Keratinocyte (primary cell): ENCODE measurements around the gene UTS2. TPM values are rescaled to one million over a fixed set of nuclear protein-coding genes. Genes with fewer than 3 reads are reported as not detected.

Experiments used
- DNase-seq: peaks from one replicate; pipeline ENCODE4 v3.0.0-alpha.2; 2011; ENCODE audit warnings: low read depth, missing footprints, low spot score
- FAIRE-seq: peaks from 2 replicates; lab custom pipeline; 2011; peaks lifted over from hg19 to GRCh38; lab: Jason Lieb, UNC
- H2AFZ ChIP-seq: 2 replicates; pipeline ENCODE4 v1.6.0; 2012; ENCODE audit warnings: low read length, control low read depth, inconsistent platforms; ENCODE audit not compliant: control insufficient read depth
- H3K27ac ChIP-seq: 2 replicates; pipeline ENCODE4 v1.5.1; 2011; ENCODE audit warnings: low read length; ENCODE audit not compliant: control insufficient read depth, insufficient read depth
- H3K27me3 ChIP-seq: 3 replicates; pipeline ENCODE4 v1.6.0; 2011; ENCODE audit warnings: low read length; ENCODE audit not compliant: control insufficient read depth, insufficient read depth; ENCODE audit errors: extremely low read depth
- H3K36me3 ChIP-seq, 2 experiments: 2 replicates in 1 of 2; 3 replicates in 1 of 2; pipeline ENCODE4 v1.5.1; 2011; ENCODE audit warnings: low read length in 2 of 2, mild to moderate bottlenecking in 1 of 2; ENCODE audit not compliant: control insufficient read depth in 2 of 2, insufficient read depth in 2 of 2; ENCODE audit errors: extremely low read depth in 1 of 2
- H3K4me1 ChIP-seq: 3 replicates; pipeline ENCODE4 v1.5.1; 2011; ENCODE audit warnings: low read length; ENCODE audit not compliant: control insufficient read depth, insufficient read depth; ENCODE audit errors: extremely low read depth
- H3K4me2 ChIP-seq: 3 replicates; pipeline ENCODE4 v1.6.0; 2011; ENCODE audit warnings: low read depth, low read length; ENCODE audit not compliant: control insufficient read depth, insufficient read depth; ENCODE audit errors: extremely low read depth
- H3K4me3 ChIP-seq, 3 experiments: fragments of 200-600 bp in 1 of 3; sonication (generic) in 1 of 3; 2 replicates in 2 of 3; 3 replicates in 1 of 3; pipeline ENCODE4 v1.5.1; 2011 to 2016; ENCODE audit warnings: low read length in 3 of 3, mild to moderate bottlenecking in 3 of 3, control low read depth in 2 of 3, inconsistent platforms in 1 of 3, low read depth in 1 of 3, mixed read lengths in 1 of 3, mixed run types in 1 of 3, moderate library complexity in 1 of 3; ENCODE audit not compliant: control insufficient read depth in 2 of 3, insufficient read depth in 2 of 3; ENCODE audit errors: extremely low read depth in 1 of 3
- H3K79me2 ChIP-seq: 2 replicates; pipeline ENCODE4 v1.6.0; 2012; ENCODE audit warnings: low read length; ENCODE audit not compliant: control insufficient read depth, insufficient read depth
- H3K9ac ChIP-seq: 3 replicates; pipeline ENCODE4 v1.6.0; 2011; ENCODE audit warnings: low read length; ENCODE audit not compliant: control insufficient read depth, insufficient read depth; ENCODE audit errors: extremely low read depth
- H3K9me1 ChIP-seq: 3 replicates; pipeline ENCODE4 v1.6.0; 2011; ENCODE audit warnings: low read length; ENCODE audit not compliant: control insufficient read depth, insufficient read depth; ENCODE audit errors: extremely low read depth
- H3K9me3 ChIP-seq: 2 replicates; pipeline ENCODE4 v1.5.1; 2012; ENCODE audit warnings: low read depth, low read length; ENCODE audit not compliant: control insufficient read depth
- H4K20me1 ChIP-seq: 3 replicates; pipeline ENCODE4 v1.6.0; 2011; ENCODE audit warnings: low read length; ENCODE audit not compliant: control insufficient read depth, insufficient read depth; ENCODE audit errors: extremely low read depth
- EZH2 ChIP-seq: IDR thresholded peaks from one replicate; pipeline ENCODE4 v1.6.1; 2012; ENCODE audit warnings: inconsistent platforms, mild to moderate bottlenecking, low read length, moderate library complexity
- dilution Hi-C: fragments of 300-500 bp; cut with MboI; formaldehyde crosslinking; loops from one replicate; pipeline ENCODE4 v1.7.0; 2020; ENCODE audit warnings: low sequenced_read_pairs; ENCODE audit not compliant: extremely low pct_ligation_motif_present
- polyA plus RNA-seq, 5 experiments: library from polyadenylated mRNA; depleted of rRNA in 3 of 5; stranded (reverse) in 3 of 5; stranded (forward) in 1 of 5; unstranded in 1 of 5; fragments of >200 nt; gene quantifications; 1 replicate in 1 of 5; 2 replicates in 3 of 5; 3 replicates in 1 of 5; pipeline versions ENCODE4 v1.2.1 to v1.2.3, GENCODE V29; 2011 to 2012; ENCODE audit warnings: missing spikeins in 2 of 5, low read depth in 1 of 5, low replicate concordance in 1 of 5
- TF ChIP-seq, protein P1 (sequence below), 3 experiments: IDR thresholded peaks in 1 of 3; conservative IDR thresholded peaks in 1 of 3; optimal IDR thresholded peaks in 1 of 3; 2 replicates in 2 of 3; 3 replicates in 1 of 3; pipeline versions ENCODE3 to v1.5.1; 2011; ENCODE audit warnings: low read length in 3 of 3, mild to moderate bottlenecking in 3 of 3, moderate library complexity in 2 of 3, control low read depth in 1 of 3, inconsistent platforms in 1 of 3; ENCODE audit not compliant: insufficient read depth in 2 of 3; ENCODE audit errors: extremely low read depth in 1 of 3

Gene UTS2
- polyA plus RNA-seq, 1 donor (not counting 4 experiments of a cell fraction or from before 2014, with no cell fraction given): not detected

DNA sequence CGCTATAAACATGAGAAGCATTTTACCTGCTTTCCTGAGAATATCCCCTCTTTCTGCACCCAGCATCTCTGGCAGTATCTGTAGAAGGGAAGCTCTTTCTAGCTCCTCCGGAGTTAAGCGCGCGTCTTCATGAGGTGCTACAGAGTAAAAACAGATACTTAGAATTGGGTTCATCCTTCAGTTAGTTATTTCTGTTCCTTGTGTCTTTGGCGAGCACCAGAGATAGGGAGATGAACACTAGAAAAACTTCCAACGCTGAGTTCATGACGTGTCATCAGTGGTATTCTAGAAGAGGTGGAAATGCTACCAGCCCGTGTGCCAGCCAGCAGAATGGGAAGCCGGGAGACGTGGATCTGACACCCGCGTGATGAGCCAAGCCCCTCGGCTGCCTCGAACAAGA is 2.1 kb downstream of the UTS2 start:
- no peak overlapping the region for H3K4me2 ChIP-seq
- H3K4me1 ChIP-seq: no peaks in the 10 kb centered on the region
- dilution Hi-C loops: no loop called here
- no peak overlapping the region for H3K27ac ChIP-seq
- no peaks in the 10 kb centered on the region for H3K9me3 ChIP-seq
- no peak for DNase-seq
- H3K27me3 ChIP-seq: no peaks in the 10 kb centered on the region
- H3K4me3 ChIP-seq: no peak overlapping the region
- H3K36me3 ChIP-seq: no peaks in the 10 kb centered on the region
- H3K79me2 ChIP-seq: no peaks in the 10 kb centered on the region
- FAIRE-seq: no peak
- H3K9ac ChIP-seq: no peak overlapping the region
- H4K20me1 ChIP-seq: no peaks in the 10 kb centered on the region
- H3K9me1 ChIP-seq: no peaks in the 10 kb centered on the region
- no peak overlapping the region for H2AFZ ChIP-seq
- TF ChIP-seq, protein P1, sequence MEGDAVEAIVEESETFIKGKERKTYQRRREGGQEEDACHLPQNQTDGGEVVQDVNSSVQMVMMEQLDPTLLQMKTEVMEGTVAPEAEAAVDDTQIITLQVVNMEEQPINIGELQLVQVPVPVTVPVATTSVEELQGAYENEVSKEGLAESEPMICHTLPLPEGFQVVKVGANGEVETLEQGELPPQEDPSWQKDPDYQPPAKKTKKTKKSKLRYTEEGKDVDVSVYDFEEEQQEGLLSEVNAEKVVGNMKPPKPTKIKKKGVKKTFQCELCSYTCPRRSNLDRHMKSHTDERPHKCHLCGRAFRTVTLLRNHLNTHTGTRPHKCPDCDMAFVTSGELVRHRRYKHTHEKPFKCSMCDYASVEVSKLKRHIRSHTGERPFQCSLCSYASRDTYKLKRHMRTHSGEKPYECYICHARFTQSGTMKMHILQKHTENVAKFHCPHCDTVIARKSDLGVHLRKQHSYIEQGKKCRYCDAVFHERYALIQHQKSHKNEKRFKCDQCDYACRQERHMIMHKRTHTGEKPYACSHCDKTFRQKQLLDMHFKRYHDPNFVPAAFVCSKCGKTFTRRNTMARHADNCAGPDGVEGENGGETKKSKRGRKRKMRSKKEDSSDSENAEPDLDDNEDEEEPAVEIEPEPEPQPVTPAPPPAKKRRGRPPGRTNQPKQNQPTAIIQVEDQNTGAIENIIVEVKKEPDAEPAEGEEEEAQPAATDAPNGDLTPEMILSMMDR (optimal IDR thresholded peaks at IDR 0.05 in 1 of 3, IDR thresholded peaks at IDR 0.05 in 1 of 3, conservative IDR thresholded peaks at IDR 0.05 in 1 of 3; ENCODE audit: extremely low read depth in 1 of 3, insufficient read depth in 2 of 3, low read length in 3 of 3): no peak
- TF ChIP-seq EZH2: no peak

DNA sequence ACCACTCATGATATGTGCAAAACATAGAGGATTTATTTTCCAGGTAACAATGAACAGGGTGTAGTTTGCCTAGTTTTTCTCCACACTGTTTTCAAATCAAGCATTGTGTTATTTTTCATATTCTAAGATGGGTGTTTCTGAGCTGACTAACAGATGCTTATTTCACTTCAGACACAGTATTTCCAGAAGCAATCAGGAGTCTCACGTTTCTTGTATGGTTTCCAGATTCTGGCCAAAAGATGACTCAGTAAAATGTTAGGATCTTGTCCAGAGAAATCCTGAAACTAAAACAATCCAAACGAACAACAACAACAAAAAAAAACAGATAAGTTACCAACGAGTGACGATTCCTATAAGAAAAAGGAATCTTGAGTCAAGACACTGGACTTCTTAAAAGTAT is 5.3 kb downstream of the UTS2 start:
- Histone ChIP-seq H3K27ac (no peak overlapping the region), H3K4me2 (no peak overlapping the region), H3K9ac (no peak overlapping the region), H2AFZ (no peak overlapping the region), H3K36me3 (peaks cover 0 to 1% of the 10 kb centered on the region in 2 experiments), H3K27me3 (no peaks in the 10 kb centered on the region), H3K4me3 (no peak overlapping the region), H3K4me1 (no peaks in the 10 kb centered on the region), H4K20me1 (no peaks in the 10 kb centered on the region), H3K9me3 (no peaks in the 10 kb centered on the region), H3K79me2 (no peaks in the 10 kb centered on the region), H3K9me1 (no peaks in the 10 kb centered on the region)
- DNase-seq (no peak), FAIRE-seq (no peak)
- dilution Hi-C loops: no loop called here
- TF ChIP-seq EZH2: no peak
- TF ChIP-seq, protein P1 (optimal IDR thresholded peaks at IDR 0.05 in 1 of 3, IDR thresholded peaks at IDR 0.05 in 1 of 3, conservative IDR thresholded peaks at IDR 0.05 in 1 of 3; ENCODE audit: extremely low read depth in 1 of 3, insufficient read depth in 2 of 3, low read length in 3 of 3): no peak
